Fibroblast of lung (primary cell): ENCODE results near the gene SLC16A8.

Source experiments
- CTCF ChIP-seq, 2 donors: IDR thresholded peaks in 1 of 2; conservative IDR thresholded peaks in 1 of 2; 1 replicate in 1 of 2; 2 replicates in 1 of 2; pipeline ENCODE4 v1.5.1; 2011 to 2012; ENCODE audit warnings: low read length in 2 of 2, control low read depth in 1 of 2, inconsistent platforms in 1 of 2, low read depth in 1 of 2, mild to moderate bottlenecking in 1 of 2
- EZH2 ChIP-seq: IDR thresholded peaks from 2 replicates; pipeline ENCODE4 v1.5.1; 2012; ENCODE audit warnings: low read length, control low read depth, mild to moderate bottlenecking; ENCODE audit errors: missing control alignments

- TF ChIP-seq CTCF (conservative IDR thresholded peaks at IDR 0.05 in 1 of 2, IDR thresholded peaks at IDR 0.05 in 1 of 2; ENCODE audit: low read depth in 1 of 2, low read length in 2 of 2) (no peak), EZH2 (no peak)
These were observed 13.6 kb downstream of the SLC16A8 start for GRCh38 chr22:38070250-38070921.
